HepG2 (cell line): ENCODE data around the gene AZI2. TPM values are rescaled to one million over a fixed set of nuclear protein-coding genes. Genes with fewer than 3 reads are reported as not detected.

Source experiments
- ATAC-seq: fragments of 200-7000 bp; cut with Tn5 transposase; 3 replicates; pipeline ENCODE4 v1.9.1; 2020; ENCODE audit warnings: mild to moderate bottlenecking, moderate library complexity
- BruUV-seq: library from RNA; stranded (reverse); fragments of 400-500 nt; replicated peaks from 2 replicates; lab custom pipeline; 2021; lab: Mats Ljungman, UMichigan
- CTCF ChIA-PET: fragments of 300-600 bp; formaldehyde crosslinking; extraction: SDS; loops from one replicate; lab custom pipeline; 2021; ENCODE audit warnings: low total read pairs, inconsistent platforms, low intra/inter-chr PET ratio; lab: Yijun Ruan, JAX
- POLR2A ChIA-PET: fragments of 350-600 bp; sonication (Branson Sonifier 250); formaldehyde crosslinking; loops from one replicate; lab custom pipeline; 2020; ENCODE audit warnings: antibody characterized with exemption, inconsistent platforms; lab: Yijun Ruan, JAX
- DNase-seq: peaks from one replicate; pipeline ENCODE4 v3.0.0-alpha.2; 2015; ENCODE audit warnings: low spot score
- FAIRE-seq: peaks from 3 replicates; lab custom pipeline; 2011; peaks lifted over from hg19 to GRCh38; lab: Jason Lieb, UNC
- H2AFZ ChIP-seq: one replicate; pipeline ENCODE4 v1.6.1; 2011; ENCODE audit warnings: low read length, inconsistent platforms
- H3K27ac ChIP-seq: fragments of 300-600 bp; 3 replicates; pipeline ENCODE4 v1.8.0; 2011; ENCODE audit warnings: mixed run types, mild to moderate bottlenecking, mixed read lengths, low read length, inconsistent platforms; ENCODE audit not compliant: insufficient read depth; ENCODE audit errors: extremely low read length
- H3K27me3 ChIP-seq, 2 experiments: fragments of 200-600 bp in 1 of 2; 2 replicates in 1 of 2; 3 replicates in 1 of 2; pipeline versions ENCODE4 v1.6.0 to v1.8.0; 2011; ENCODE audit warnings: low read length in 2 of 2, mild to moderate bottlenecking in 2 of 2, moderate library complexity in 2 of 2, inconsistent platforms in 1 of 2; ENCODE audit not compliant: insufficient read depth in 2 of 2, control insufficient read depth in 1 of 2
- H3K36me3 ChIP-seq, 2 experiments: fragments of 200-600 bp in 1 of 2; replicated peaks in 1 of 2; 2 replicates in 1 of 2; 3 replicates in 1 of 2; pipeline versions ENCODE4 v1.5.1 to v1.8.0; 2011; ENCODE audit warnings: low read length in 2 of 2, inconsistent platforms in 1 of 2; ENCODE audit not compliant: insufficient read depth in 2 of 2, control insufficient read depth in 1 of 2
- H3K4me1 ChIP-seq: 2 replicates; pipeline ENCODE4 v1.5.1; 2012; ENCODE audit warnings: low read length, inconsistent platforms; ENCODE audit not compliant: insufficient read depth
- H3K4me2 ChIP-seq: 2 replicates; pipeline ENCODE4 v1.6.0; 2011; ENCODE audit warnings: low read depth, low read length, inconsistent platforms
- H3K4me3 ChIP-seq, 3 experiments: fragments of 200-600 bp in 1 of 3; sonication (generic), shearing (Covaris generic) in 1 of 3; replicated peaks in 1 of 3; 2 replicates each; pipeline ENCODE4 v1.5.1; 2011 to 2016; ENCODE audit warnings: low read length in 3 of 3, inconsistent platforms in 2 of 3, low read depth in 2 of 3, mild to moderate bottlenecking in 2 of 3, control low read depth in 1 of 3, mixed read lengths in 1 of 3; ENCODE audit not compliant: insufficient read depth in 1 of 3
- H3K79me2 ChIP-seq: one replicate; pipeline ENCODE4 v1.6.1; 2011; ENCODE audit warnings: low read length, inconsistent platforms; ENCODE audit not compliant: insufficient read depth
- H3K9ac ChIP-seq: 2 replicates; pipeline ENCODE4 v1.6.0; 2011; ENCODE audit warnings: mild to moderate bottlenecking, low read depth, low read length, inconsistent platforms; ENCODE audit not compliant: insufficient read depth
- H3K9me3 ChIP-seq: 2 replicates; pipeline ENCODE4 v1.5.1; 2012; ENCODE audit warnings: mild to moderate bottlenecking, low read length
- H4K20me1 ChIP-seq: 2 replicates; pipeline ENCODE4 v1.6.0; 2011; ENCODE audit warnings: inconsistent platforms, mild to moderate bottlenecking, low read length, moderate library complexity; ENCODE audit not compliant: insufficient read depth
- FOXK1 ChIP-seq: sonication (generic); formaldehyde crosslinking; IDR thresholded peaks from 2 replicates; pipeline ENCODE4 v1.4.0; 2020; ENCODE audit warnings: low read depth, missing genetic modification reagents, borderline replicate concordance
- HOXA7 ChIP-seq: sonication (generic); formaldehyde crosslinking; IDR thresholded peaks from 2 replicates; pipeline ENCODE4 v1.8.1; 2022; ENCODE audit warnings: mild to moderate bottlenecking, missing genetic modification reagents, moderate library complexity
- KLF16 ChIP-seq, 2 experiments: sonication (generic) in 1 of 2; formaldehyde crosslinking in 1 of 2; IDR thresholded peaks; 2 replicates each; pipeline versions ENCODE4 v1.6.1 to v1.8.0; 2016 to 2023; ENCODE audit warnings: missing genetic modification reagents in 2 of 2, missing compliant biosample characterization in 1 of 2
- MZF1 ChIP-seq: sonication (generic); formaldehyde crosslinking; IDR thresholded peaks from 2 replicates; pipeline ENCODE4 v1.8.1; 2023; ENCODE audit warnings: mild to moderate bottlenecking, missing genetic modification reagents, borderline replicate concordance
- NR3C1 ChIP-seq: sonication (generic); formaldehyde crosslinking; IDR thresholded peaks from 2 replicates; pipeline ENCODE4 v1.4.0; 2020; ENCODE audit warnings: missing genetic modification reagents
- POLR2AphosphoS2 ChIP-seq: IDR thresholded peaks from 2 replicates; pipeline ENCODE4 v1.6.1; 2011; ENCODE audit warnings: low read depth, low read length, improper control_type of control experiment
- TCF7 ChIP-seq: sonication (generic); IDR thresholded peaks from 2 replicates; pipeline ENCODE4 v1.6.1; 2016; ENCODE audit warnings: antibody characterized with exemption, low read depth
- TMF1 ChIP-seq: sonication (generic); formaldehyde crosslinking; IDR thresholded peaks from 2 replicates; pipeline ENCODE4 v1.8.1; 2022; ENCODE audit warnings: low read depth, missing genetic modification reagents
- ZBTB8A ChIP-seq: sonication (generic); formaldehyde crosslinking; IDR thresholded peaks from 2 replicates; pipeline ENCODE4 v1.4.0; 2020; ENCODE audit warnings: mild to moderate bottlenecking, low read depth, missing genetic modification reagents, borderline replicate concordance
- ZNF569 ChIP-seq: sonication (generic); formaldehyde crosslinking; IDR thresholded peaks from 2 replicates; pipeline ENCODE4 v1.5.0; 2020; ENCODE audit warnings: mild to moderate bottlenecking, missing genetic modification reagents, moderate library complexity, borderline replicate concordance
- ZNF781 ChIP-seq: sonication (generic); formaldehyde crosslinking; IDR thresholded peaks from 2 replicates; pipeline ENCODE4 v1.5.1; 2020; ENCODE audit warnings: borderline replicate concordance, mild to moderate bottlenecking, missing genetic modification reagents; ENCODE audit errors: not compliant biosample characterization
- ZNF788 ChIP-seq: sonication (generic); formaldehyde crosslinking; IDR thresholded peaks from 2 replicates; pipeline ENCODE4 v1.5.0; 2020; ENCODE audit warnings: mild to moderate bottlenecking, missing genetic modification reagents, borderline replicate concordance
- WGBS: methylation state at CpG from one replicate; pipeline ENCODE4 v1.1.6; 2017; ENCODE audit warnings: low lambda C conversion rate; 5-methylcytosine and 5-hydroxymethylcytosine counted together
- in situ Hi-C: cut with HindIII; loops from 2 replicates; pipeline ENCODE4 v1.10.0; 2017; ENCODE audit warnings: low pct_unique_long_range_greater_than_20kb; ENCODE audit not compliant: extremely low pct_ligation_motif_present
- intact Hi-C: fragments of 100-400 bp; cut with micrococcal nuclease; formaldehyde crosslinking; loops from one replicate; pipeline ENCODE4 v1.10.0; 2022; ENCODE audit not compliant: unreplicated experiment
- polyA plus RNA-seq, 8 experiments: library from polyadenylated mRNA; depleted of rRNA in 3 of 8; stranded (reverse) in 7 of 8; unstranded in 1 of 8; fragments of >200 nt; fragmentation: Illumina TruSeq in 4 of 8; extraction: Trizol in 4 of 8; gene quantifications; 2 replicates each; pipeline versions ENCODE4 v1.2.1 to v1.2.3, GENCODE V29; 2011 to 2016; ENCODE audit warnings: low read depth in 4 of 8, missing spikeins in 1 of 8, mixed read lengths in 1 of 8; ENCODE audit not compliant: insufficient read depth in 1 of 8
- total RNA-seq, 5 experiments: library from RNA; depleted of rRNA; stranded (reverse); fragments of >200 nt; fragmentation: Illumina TruSeq; extraction: Trizol; gene quantifications; 2 replicates each; pipeline ENCODE4 v1.2.3, GENCODE V29; 2016; ENCODE audit warnings: low read depth in 1 of 5
- TF ChIP-seq, protein P1 (sequence below): sonication (generic); formaldehyde crosslinking; IDR thresholded peaks from 2 replicates; pipeline ENCODE4 v1.4.0; 2020; ENCODE audit warnings: missing genetic modification reagents
- TF ChIP-seq, protein P2 (sequence below): sonication (generic); formaldehyde crosslinking; conservative IDR thresholded peaks from 2 replicates; pipeline ENCODE4 v1.8.1; 2023; ENCODE audit warnings: missing genetic modification reagents
- TF ChIP-seq, protein P3 (sequence below): sonication (generic); formaldehyde crosslinking; IDR thresholded peaks from 2 replicates; pipeline ENCODE4 v1.5.0; 2020; ENCODE audit warnings: mild to moderate bottlenecking, missing genetic modification reagents

The AZI2 gene
- total and polyA plus RNA-seq, 2 of the 13 experiments (the other 11 are each of a cell fraction or from before 2014, with no cell fraction given), result 43.7 to 49.8 TPM

DNA sequence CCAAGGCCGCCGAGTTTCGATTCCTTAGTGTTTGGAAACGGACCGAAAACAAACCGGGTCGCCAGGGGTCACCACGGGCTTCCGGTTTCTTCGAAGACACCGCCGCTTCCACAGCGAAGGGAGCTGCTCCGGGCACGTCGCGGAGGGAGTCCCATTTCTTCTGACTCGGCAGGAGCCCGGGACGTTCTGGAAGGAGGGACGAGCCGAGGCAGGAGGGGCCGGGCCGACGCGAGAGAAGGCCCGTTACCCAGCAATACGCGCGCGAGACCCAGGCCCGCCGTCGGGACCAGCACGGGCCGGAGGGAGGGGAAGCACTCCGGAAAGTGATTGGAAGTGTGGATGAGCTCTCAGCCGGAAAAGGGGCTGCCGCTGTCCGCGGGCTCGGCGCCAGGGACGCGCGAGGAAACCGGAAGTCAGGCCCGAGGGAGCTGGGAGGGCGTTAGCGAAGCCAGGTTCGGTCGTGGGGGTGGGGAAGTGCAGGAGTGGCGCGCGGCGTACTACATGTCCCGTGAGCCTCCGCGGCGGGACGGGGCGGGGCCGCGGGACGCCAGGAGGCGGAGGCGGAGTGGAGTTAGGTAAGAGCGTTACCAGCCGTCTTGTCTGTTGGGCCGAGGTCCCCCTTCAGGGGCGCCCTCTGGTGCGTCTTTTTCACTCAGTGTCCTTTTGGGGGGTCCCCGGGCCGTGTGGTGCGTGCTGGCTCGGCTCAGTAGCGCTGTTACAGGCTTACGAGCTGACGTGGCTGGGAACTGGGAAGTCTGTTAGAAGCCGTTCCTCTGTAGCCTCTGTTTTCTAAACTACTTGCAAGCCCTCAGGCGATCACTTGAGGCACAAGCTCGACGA, at the start of gene AZI2, which contains the start of gene ZCWPW2 (continued):
- TF ChIP-seq ZNF569 (CRISPR knock-in tag) (peak; percentile 93; the same call in 1 of the 2 replicates), NR3C1 (CRISPR knock-in tag) (no peak), KLF16 (CRISPR knock-in tag; IDR thresholded peaks at IDR 0.05) (no peak; a peak in 2 of 4 replicates), POLR2AphosphoS2 (no peak), ZBTB8A (CRISPR knock-in tag) (0 out of 2 replicates have a peak, but pooled peaks have one; percentile 51)
- TF ChIP-seq, protein P1, sequence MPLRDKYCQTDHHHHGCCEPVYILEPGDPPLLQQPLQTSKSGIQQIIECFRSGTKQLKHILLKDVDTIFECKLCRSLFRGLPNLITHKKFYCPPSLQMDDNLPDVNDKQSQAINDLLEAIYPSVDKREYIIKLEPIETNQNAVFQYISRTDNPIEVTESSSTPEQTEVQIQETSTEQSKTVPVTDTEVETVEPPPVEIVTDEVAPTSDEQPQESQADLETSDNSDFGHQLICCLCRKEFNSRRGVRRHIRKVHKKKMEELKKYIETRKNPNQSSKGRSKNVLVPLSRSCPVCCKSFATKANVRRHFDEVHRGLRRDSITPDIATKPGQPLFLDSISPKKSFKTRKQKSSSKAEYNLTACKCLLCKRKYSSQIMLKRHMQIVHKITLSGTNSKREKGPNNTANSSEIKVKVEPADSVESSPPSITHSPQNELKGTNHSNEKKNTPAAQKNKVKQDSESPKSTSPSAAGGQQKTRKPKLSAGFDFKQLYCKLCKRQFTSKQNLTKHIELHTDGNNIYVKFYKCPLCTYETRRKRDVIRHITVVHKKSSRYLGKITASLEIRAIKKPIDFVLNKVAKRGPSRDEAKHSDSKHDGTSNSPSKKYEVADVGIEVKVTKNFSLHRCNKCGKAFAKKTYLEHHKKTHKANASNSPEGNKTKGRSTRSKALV (CRISPR knock-in tag), result no peak
- TF ChIP-seq, protein P2, sequence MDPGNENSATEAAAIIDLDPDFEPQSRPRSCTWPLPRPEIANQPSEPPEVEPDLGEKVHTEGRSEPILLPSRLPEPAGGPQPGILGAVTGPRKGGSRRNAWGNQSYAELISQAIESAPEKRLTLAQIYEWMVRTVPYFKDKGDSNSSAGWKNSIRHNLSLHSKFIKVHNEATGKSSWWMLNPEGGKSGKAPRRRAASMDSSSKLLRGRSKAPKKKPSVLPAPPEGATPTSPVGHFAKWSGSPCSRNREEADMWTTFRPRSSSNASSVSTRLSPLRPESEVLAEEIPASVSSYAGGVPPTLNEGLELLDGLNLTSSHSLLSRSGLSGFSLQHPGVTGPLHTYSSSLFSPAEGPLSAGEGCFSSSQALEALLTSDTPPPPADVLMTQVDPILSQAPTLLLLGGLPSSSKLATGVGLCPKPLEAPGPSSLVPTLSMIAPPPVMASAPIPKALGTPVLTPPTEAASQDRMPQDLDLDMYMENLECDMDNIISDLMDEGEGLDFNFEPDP (CRISPR knock-in tag), result no peak

DNA sequence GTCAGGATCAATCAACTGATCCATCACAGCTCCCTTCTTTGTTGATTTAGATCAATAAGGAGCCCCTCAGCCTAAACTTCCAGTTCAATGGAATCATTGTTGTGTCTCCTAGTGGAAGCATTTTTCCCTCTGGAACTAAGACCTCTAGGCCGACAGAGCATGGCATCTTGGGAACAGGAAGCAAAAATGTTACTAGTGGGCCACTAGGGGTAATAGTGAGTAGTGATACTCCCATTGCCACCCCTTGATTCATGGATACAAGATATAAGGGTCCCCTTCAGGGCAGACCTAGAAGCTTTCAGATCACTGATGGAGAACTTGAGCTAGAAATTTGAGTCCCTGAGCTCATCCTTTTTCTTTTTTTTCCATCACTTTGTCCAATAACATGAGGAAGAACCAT, 40.4 kb upstream of the AZI2 start:
- FAIRE-seq (no peak), DNase-seq (no peak), ATAC-seq (no peak)
- CTCF ChIA-PET, result no interaction called here
- H3K27ac ChIP-seq, result no peak overlapping the region
- H3K4me1 ChIP-seq, result no peaks in the 10 kb centered on the region
- intact Hi-C loops, result no loop called here
- H3K4me3 ChIP-seq, result no peak overlapping the region
- 0% methylated on average over 1 of the region's 1 CpG for WGBS
- H3K4me2 ChIP-seq, result no peak overlapping the region
- no peak overlapping the region for H3K9ac ChIP-seq
- no peak overlapping the region for H2AFZ ChIP-seq
- POLR2A ChIA-PET, result no interaction called here
- no peaks in the 10 kb centered on the region for H3K27me3 ChIP-seq
- H3K79me2 ChIP-seq, result no peaks in the 10 kb centered on the region
- BruUV-seq, result no TSS peak
- no peaks in the 10 kb centered on the region for H3K36me3 ChIP-seq
- no peaks in the 10 kb centered on the region for H4K20me1 ChIP-seq
- peaks cover 40% of the 10 kb centered on the region for H3K9me3 ChIP-seq
- in situ Hi-C loops, result no loop called here
- TF ChIP-seq FOXK1 (CRISPR knock-in tag) (no peak), HOXA7 (CRISPR knock-in tag) (no peak), TCF7 (no peak), TMF1 (CRISPR knock-in tag) (no peak), ZNF781 (CRISPR knock-in tag) (no peak), MZF1 (CRISPR knock-in tag) (no peak), ZNF788 (no peak)
- TF ChIP-seq, protein P3, sequence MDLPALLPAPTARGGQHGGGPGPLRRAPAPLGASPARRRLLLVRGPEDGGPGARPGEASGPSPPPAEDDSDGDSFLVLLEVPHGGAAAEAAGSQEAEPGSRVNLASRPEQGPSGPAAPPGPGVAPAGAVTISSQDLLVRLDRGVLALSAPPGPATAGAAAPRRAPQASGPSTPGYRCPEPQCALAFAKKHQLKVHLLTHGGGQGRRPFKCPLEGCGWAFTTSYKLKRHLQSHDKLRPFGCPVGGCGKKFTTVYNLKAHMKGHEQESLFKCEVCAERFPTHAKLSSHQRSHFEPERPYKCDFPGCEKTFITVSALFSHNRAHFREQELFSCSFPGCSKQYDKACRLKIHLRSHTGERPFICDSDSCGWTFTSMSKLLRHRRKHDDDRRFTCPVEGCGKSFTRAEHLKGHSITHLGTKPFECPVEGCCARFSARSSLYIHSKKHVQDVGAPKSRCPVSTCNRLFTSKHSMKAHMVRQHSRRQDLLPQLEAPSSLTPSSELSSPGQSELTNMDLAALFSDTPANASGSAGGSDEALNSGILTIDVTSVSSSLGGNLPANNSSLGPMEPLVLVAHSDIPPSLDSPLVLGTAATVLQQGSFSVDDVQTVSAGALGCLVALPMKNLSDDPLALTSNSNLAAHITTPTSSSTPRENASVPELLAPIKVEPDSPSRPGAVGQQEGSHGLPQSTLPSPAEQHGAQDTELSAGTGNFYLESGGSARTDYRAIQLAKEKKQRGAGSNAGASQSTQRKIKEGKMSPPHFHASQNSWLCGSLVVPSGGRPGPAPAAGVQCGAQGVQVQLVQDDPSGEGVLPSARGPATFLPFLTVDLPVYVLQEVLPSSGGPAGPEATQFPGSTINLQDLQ (CRISPR knock-in tag), result no peak
